Neural progenitor cell (in vitro differentiated cells): ENCODE measurements around the gene PDIA6.

Experiments
- CTCF ChIP-seq: fragments of 200-600 bp; sonication (generic); IDR thresholded peaks from 2 replicates; pipeline ENCODE4 v1.5.1; 2017; ENCODE audit warnings: antibody characterized with exemption, mild to moderate bottlenecking
- EZH2 ChIP-seq: fragments of 200-600 bp; sonication (generic); IDR thresholded peaks from 2 replicates; pipeline ENCODE4 v1.6.1; 2017; ENCODE audit warnings: antibody characterized with exemption, mild to moderate bottlenecking, moderate library complexity
- EZH2phosphoT487 ChIP-seq: fragments of 200-600 bp; sonication (generic); IDR thresholded peaks from 2 replicates; pipeline ENCODE4 v1.6.1; 2017; ENCODE audit warnings: antibody characterized with exemption

DNA sequence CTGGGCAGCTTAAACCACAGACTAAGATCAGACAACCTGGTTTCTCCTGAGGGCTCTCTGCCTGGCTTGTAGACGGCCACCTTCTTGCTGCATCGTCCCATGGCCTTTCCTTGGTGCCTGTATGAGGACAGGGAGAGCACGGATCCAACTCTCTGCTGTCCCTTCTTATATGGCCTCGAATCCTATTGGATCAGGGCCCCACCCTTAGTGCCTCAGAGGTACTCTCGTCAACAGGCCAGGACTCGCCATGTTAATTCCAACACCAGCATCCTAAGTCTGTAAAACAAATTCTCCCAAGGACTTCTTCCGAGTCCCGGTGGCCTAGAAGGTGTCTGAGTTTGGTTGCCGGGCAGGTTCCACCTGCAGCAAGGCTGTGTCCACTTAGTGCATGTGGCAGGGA lies 51.0 kb downstream of the PDIA6 start:
- no peak for TF ChIP-seq CTCF
- TF ChIP-seq EZH2, result no peak
- TF ChIP-seq EZH2phosphoT487, result no peak
